Breast epithelium (tissue), 4 donors: Measurements from ENCODE around the gene MTREX. TPM values are rescaled to one million over a fixed set of nuclear protein-coding genes. Genes with fewer than 3 reads are reported as not detected.

Experiments used
- DNase-seq, 2 donors: peaks; one replicate each; pipeline ENCODE4 v3.0.0-alpha.2; 2019; ENCODE audit warnings: low spot score in 2 of 2
- H3K27ac ChIP-seq, 2 donors: fragments of 200-600 bp; sonication (generic) in 1 of 2; one replicate each; pipeline ENCODE4 v1.5.1; 2016 to 2019; ENCODE audit warnings: mild to moderate bottlenecking in 1 of 2
- H3K27me3 ChIP-seq, 2 donors: fragments of 200-600 bp; sonication (generic) in 1 of 2; one replicate each; pipeline versions ENCODE4 v1.5.1 to v1.6.0; 2017 to 2019; ENCODE audit warnings: control low read depth in 1 of 2, mild to moderate bottlenecking in 1 of 2
- H3K36me3 ChIP-seq: fragments of 200-600 bp; one replicate; pipeline ENCODE4 v1.5.1; 2019
- H3K4me1 ChIP-seq, 2 donors: fragments of 200-600 bp; sonication (generic); one replicate each; pipeline ENCODE4 v1.5.1; 2016 to 2019; ENCODE audit warnings: control low read depth in 1 of 2
- H3K4me3 ChIP-seq, 3 donors: fragments of 200-600 bp; sonication (generic); 1 replicate in 2 of 3; 2 replicates in 1 of 3; pipeline ENCODE4 v1.5.1; 2016 to 2019; ENCODE audit warnings: mild to moderate bottlenecking in 3 of 3, moderate library complexity in 2 of 3
- H3K9me3 ChIP-seq, 2 donors: fragments of 200-600 bp; sonication (generic) in 1 of 2; one replicate each; pipeline ENCODE4 v1.5.1; 2016 to 2019; ENCODE audit warnings: control low read depth in 1 of 2
- POLR2A ChIP-seq: fragments of 450-650 bp; IDR thresholded peaks from one replicate; pipeline ENCODE4 v1.6.1; 2016; ENCODE audit warnings: antibody characterized with exemption, mild to moderate bottlenecking, moderate library complexity
- POLR2AphosphoS5 ChIP-seq, 3 donors: sonication (generic); formaldehyde crosslinking; IDR thresholded peaks; one replicate each; pipeline ENCODE4 v1.6.1; 2017; ENCODE audit warnings: antibody characterized with exemption in 3 of 3
- intact Hi-C: fragments of 100-400 bp; cut with DNase I; formaldehyde crosslinking; loops from one replicate; pipeline ENCODE4 v1.15.1; 2023; ENCODE audit warnings: low total_unique reads
- total RNA-seq, 3 donors: library from RNA; depleted of rRNA; stranded (reverse); fragments of >200 nt; gene quantifications; one replicate each; pipeline ENCODE4 v1.1.0, GENCODE V29; 2016
- TF ChIP-seq, protein P1 (sequence below), 3 donors: fragments of 450-650 bp; IDR thresholded peaks; one replicate each; pipeline ENCODE4 v1.5.1; 2016 to 2017; ENCODE audit warnings: antibody characterized with exemption in 3 of 3, mild to moderate bottlenecking in 3 of 3, moderate library complexity in 3 of 3

Gene MTREX
- total RNA-seq, 3 donors from 2014 or later: 95.7 to 107 (median 98.8) TPM

DNA sequence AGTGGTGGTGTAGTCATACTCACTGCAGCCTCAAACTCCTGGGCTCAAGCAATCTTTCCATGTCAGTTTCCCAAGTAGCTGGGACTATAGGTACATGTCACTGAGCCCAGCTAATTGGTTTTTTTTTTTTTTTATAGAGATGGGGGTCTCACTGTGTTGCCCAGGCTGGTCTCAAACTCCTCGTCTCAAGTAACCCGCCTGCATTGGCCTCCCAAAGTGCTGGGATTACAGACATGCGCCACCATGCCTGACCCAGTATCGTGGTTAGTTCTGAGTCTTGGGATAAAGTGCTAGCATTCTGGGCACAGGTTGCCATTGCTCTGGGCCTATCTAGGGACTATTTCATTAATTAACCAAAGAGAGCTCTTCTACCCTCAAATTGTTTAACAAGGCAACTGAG lies 118.7 kb downstream of the MTREX start:
- Histone ChIP-seq H3K4me1 (no peaks in the 10 kb centered on the region), H3K36me3 (peaks cover 6% of the 10 kb centered on the region)

DNA sequence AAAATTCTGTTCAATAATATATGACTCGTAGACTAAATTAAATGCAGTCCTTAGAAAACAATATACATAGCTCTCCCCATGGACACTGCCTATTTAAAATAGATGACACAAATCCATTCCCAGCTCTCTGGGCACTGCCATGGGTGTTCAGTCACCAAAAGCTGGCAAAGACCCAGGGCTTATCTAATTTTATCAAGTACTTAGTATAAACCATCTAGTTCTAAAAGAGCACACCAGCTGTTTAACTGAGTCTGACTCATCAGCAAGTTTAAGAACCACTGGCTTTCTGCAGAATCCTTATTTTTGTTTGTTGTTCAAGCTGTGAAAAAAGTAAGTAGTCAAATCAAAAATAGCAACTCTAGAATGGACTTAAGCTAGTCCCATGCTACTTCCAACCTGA lies 119.4 kb downstream of the MTREX start:
- H3K27me3 ChIP-seq: no peaks in the 10 kb centered on the region
- intact Hi-C loops: no loop called here
- TF ChIP-seq POLR2AphosphoS5 (IDR thresholded peaks at IDR 0.05): no peak
- TF ChIP-seq, protein P1, sequence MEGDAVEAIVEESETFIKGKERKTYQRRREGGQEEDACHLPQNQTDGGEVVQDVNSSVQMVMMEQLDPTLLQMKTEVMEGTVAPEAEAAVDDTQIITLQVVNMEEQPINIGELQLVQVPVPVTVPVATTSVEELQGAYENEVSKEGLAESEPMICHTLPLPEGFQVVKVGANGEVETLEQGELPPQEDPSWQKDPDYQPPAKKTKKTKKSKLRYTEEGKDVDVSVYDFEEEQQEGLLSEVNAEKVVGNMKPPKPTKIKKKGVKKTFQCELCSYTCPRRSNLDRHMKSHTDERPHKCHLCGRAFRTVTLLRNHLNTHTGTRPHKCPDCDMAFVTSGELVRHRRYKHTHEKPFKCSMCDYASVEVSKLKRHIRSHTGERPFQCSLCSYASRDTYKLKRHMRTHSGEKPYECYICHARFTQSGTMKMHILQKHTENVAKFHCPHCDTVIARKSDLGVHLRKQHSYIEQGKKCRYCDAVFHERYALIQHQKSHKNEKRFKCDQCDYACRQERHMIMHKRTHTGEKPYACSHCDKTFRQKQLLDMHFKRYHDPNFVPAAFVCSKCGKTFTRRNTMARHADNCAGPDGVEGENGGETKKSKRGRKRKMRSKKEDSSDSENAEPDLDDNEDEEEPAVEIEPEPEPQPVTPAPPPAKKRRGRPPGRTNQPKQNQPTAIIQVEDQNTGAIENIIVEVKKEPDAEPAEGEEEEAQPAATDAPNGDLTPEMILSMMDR (IDR thresholded peaks at IDR 0.05): no peak
- no peak for TF ChIP-seq POLR2A
- no peaks in the 10 kb centered on the region for H3K9me3 ChIP-seq
- H3K27ac ChIP-seq: no peak overlapping the region
- no peaks in the 10 kb centered on the region for H3K4me1 ChIP-seq
- H3K4me3 ChIP-seq: no peak overlapping the region
- H3K36me3 ChIP-seq: peaks cover 6% of the 10 kb centered on the region
- DNase-seq: no peak

More for the DNA sequence above, 118.7 kb downstream of the MTREX start:
- no peak for DNase-seq
- TF ChIP-seq POLR2A (no peak), POLR2AphosphoS5 (IDR thresholded peaks at IDR 0.05) (no peak)
- TF ChIP-seq, protein P1 (IDR thresholded peaks at IDR 0.05): no peak
- intact Hi-C loops: no loop called here
- Histone ChIP-seq H3K27me3 (no peaks in the 10 kb centered on the region), H3K4me3 (no peak overlapping the region), H3K9me3 (no peaks in the 10 kb centered on the region), H3K27ac (no peak overlapping the region)

DNA sequence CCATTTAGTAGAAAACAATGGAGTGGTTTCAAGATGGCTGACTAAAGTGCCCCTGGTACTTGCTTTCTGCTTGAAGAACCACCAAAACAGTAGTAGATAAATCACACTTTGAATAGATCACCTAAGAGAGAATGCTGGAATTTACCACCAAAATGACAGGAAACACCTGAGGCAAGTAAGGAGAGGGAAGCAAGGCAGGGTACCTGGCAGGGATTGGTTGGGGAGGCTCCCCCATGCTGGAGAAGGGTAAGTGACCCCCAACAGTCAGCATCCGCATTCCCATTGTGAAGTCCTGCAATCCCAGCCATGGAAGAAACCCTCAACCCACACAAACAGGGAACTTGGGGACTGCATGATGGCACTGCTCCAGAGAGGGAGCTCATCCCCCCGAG lies 121.4 kb downstream of the MTREX start:
- H3K4me3 ChIP-seq: no peak overlapping the region
- no peaks in the 10 kb centered on the region for H3K4me1 ChIP-seq
- H3K36me3 ChIP-seq: no peaks in the 10 kb centered on the region
- no peak for TF ChIP-seq POLR2AphosphoS5 (IDR thresholded peaks at IDR 0.05)
- TF ChIP-seq POLR2A: no peak
- TF ChIP-seq, protein P1 (IDR thresholded peaks at IDR 0.05): no peak
- H3K27ac ChIP-seq: no peak overlapping the region
- no peak for DNase-seq
- intact Hi-C loops: no loop called here
- H3K9me3 ChIP-seq: no peaks in the 10 kb centered on the region
- H3K27me3 ChIP-seq: no peaks in the 10 kb centered on the region

DNA sequence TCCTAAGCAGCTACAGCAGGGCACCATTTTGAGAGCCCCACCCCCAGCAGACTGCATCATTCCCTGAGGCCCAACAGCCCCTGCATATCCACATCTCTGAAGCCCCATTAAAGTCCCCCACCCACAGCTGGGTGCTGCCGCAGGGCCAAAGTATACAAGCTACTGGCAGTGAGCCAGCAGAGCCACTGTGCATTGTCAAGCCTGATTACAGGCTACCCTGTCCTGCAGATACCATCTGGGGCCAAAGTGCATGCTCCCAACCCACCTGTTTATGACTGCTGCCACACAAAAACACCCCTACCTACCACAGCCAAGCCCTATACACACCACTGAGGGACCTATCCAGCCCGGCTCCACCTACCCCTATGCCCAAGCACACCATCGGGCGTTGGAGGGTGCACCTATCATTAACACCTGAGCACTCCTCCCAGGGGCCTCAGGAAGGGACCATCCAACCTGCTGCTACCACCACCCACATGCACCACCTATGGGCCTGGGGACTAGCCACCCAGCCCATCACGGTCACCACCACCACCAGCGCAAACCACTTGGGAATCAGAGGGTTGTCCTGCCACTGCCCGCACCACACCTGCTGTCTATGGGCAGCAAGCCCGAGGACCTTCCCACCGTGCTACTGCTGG lies 121.9 kb downstream of the MTREX start:
- intact Hi-C loops: no loop called here
- Histone ChIP-seq H3K27ac (no peak overlapping the region), H3K4me3 (no peak overlapping the region), H3K4me1 (no peaks in the 10 kb centered on the region), H3K9me3 (no peaks in the 10 kb centered on the region), H3K36me3 (no peaks in the 10 kb centered on the region), H3K27me3 (no peaks in the 10 kb centered on the region)
- TF ChIP-seq POLR2AphosphoS5 (IDR thresholded peaks at IDR 0.05) (no peak), POLR2A (no peak)
- TF ChIP-seq, protein P1 (IDR thresholded peaks at IDR 0.05): no peak
- no peak for DNase-seq

DNA sequence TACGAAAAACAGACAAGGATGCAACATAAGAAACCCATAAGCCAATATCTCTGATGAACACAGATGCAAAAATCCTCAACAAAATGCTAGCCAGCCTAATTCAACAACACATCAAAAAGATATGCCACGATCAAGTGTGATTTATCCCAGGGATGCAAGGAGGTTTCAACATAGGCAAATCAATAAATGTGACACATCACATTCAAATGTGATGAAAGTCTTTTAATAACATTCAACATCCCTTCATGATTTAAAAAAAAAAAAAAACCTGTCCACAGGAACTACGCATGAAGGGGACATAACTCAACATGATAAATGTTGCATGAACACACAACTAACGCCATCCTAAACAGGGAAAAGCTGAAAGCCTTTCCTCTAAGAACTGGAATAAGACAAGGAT lies 124.8 kb downstream of the MTREX start:
- intact Hi-C loops: no loop called here
- Histone ChIP-seq H3K27ac (no peak overlapping the region), H3K4me3 (no peak overlapping the region), H3K9me3 (no peaks in the 10 kb centered on the region), H3K27me3 (no peaks in the 10 kb centered on the region), H3K4me1 (peaks cover 0 to 2% of the 10 kb centered on the region in 2 donors), H3K36me3 (no peaks in the 10 kb centered on the region)
- DNase-seq: no peak
- TF ChIP-seq, protein P1 (IDR thresholded peaks at IDR 0.05): no peak
- TF ChIP-seq POLR2AphosphoS5 (IDR thresholded peaks at IDR 0.05) (no peak), POLR2A (no peak)
